Type B pancreatic cell (in vitro differentiated cells): Measurements from ENCODE around the gene CHD3. TPM values are rescaled to one million over a fixed set of nuclear protein-coding genes. Genes with fewer than 3 reads are reported as not detected.
"Not testable (repeated sequence)": the region's sequence is repeated elsewhere in the genome, so short reads cannot be mapped to it uniquely, and the experiment has no call there.

ENCODE experiments used
- DNase-seq: peaks from one replicate; pipeline ENCODE4 v3.0.0; 2021; ENCODE audit warnings: mixed read lengths; ENCODE audit not compliant: unreplicated experiment; ENCODE audit errors: extremely low spot score
- H3K27ac Mint-ChIP-seq: 2 replicates; pipeline ENCODE4 v1.8.0; 2021; ENCODE audit warnings: mild to moderate bottlenecking, mixed read lengths
- H3K27me3 Mint-ChIP-seq: 2 replicates; pipeline ENCODE4 v1.8.0; 2021; ENCODE audit warnings: mixed read lengths
- H3K36me3 Mint-ChIP-seq: 2 replicates; pipeline ENCODE4 v1.8.0; 2021; ENCODE audit warnings: mixed read lengths
- H3K4me1 Mint-ChIP-seq: one replicate; pipeline ENCODE4 v1.8.0; 2021; ENCODE audit warnings: mixed read lengths; ENCODE audit not compliant: unreplicated experiment
- H3K4me3 Mint-ChIP-seq: 2 replicates; pipeline ENCODE4 v1.8.0; 2021; ENCODE audit warnings: mild to moderate bottlenecking, mixed read lengths
- H3K9me3 Mint-ChIP-seq: 2 replicates; pipeline ENCODE4 v1.8.0; 2021; ENCODE audit warnings: mixed read lengths
- total RNA-seq: library from RNA; stranded (reverse); gene quantifications from 2 replicates; pipeline ENCODE4 v1.2.1, GENCODE V29; 2021; ENCODE audit warnings: low replicate concordance
- TF ChIP-seq, protein P1 (sequence below): fragments of 200-600 bp; sonication (generic); conservative IDR thresholded peaks from 2 replicates; pipeline ENCODE4 v1.5.0; 2021; ENCODE audit warnings: antibody characterized with exemption, mild to moderate bottlenecking

CHD3 gene
- total RNA-seq, 1 donor from 2014 or later: 172 TPM

- peaks cover 14% of the 10 kb centered on the region for H3K36me3 Mint-ChIP-seq
- no peaks in the 10 kb centered on the region for H3K9me3 Mint-ChIP-seq
- TF ChIP-seq, protein P1, sequence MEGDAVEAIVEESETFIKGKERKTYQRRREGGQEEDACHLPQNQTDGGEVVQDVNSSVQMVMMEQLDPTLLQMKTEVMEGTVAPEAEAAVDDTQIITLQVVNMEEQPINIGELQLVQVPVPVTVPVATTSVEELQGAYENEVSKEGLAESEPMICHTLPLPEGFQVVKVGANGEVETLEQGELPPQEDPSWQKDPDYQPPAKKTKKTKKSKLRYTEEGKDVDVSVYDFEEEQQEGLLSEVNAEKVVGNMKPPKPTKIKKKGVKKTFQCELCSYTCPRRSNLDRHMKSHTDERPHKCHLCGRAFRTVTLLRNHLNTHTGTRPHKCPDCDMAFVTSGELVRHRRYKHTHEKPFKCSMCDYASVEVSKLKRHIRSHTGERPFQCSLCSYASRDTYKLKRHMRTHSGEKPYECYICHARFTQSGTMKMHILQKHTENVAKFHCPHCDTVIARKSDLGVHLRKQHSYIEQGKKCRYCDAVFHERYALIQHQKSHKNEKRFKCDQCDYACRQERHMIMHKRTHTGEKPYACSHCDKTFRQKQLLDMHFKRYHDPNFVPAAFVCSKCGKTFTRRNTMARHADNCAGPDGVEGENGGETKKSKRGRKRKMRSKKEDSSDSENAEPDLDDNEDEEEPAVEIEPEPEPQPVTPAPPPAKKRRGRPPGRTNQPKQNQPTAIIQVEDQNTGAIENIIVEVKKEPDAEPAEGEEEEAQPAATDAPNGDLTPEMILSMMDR: no peak
- H3K27ac Mint-ChIP-seq: no peak overlapping the region
- H3K27me3 Mint-ChIP-seq: no peaks in the 10 kb centered on the region
- H3K4me1 Mint-ChIP-seq: peaks cover 35% of the 10 kb centered on the region
- no peak overlapping the region for H3K4me3 Mint-ChIP-seq
- DNase-seq: no peak
Measured at GRCh38 chr17:7859028-7859427, 29.6 kb upstream of the CHD3 start.

DNA sequence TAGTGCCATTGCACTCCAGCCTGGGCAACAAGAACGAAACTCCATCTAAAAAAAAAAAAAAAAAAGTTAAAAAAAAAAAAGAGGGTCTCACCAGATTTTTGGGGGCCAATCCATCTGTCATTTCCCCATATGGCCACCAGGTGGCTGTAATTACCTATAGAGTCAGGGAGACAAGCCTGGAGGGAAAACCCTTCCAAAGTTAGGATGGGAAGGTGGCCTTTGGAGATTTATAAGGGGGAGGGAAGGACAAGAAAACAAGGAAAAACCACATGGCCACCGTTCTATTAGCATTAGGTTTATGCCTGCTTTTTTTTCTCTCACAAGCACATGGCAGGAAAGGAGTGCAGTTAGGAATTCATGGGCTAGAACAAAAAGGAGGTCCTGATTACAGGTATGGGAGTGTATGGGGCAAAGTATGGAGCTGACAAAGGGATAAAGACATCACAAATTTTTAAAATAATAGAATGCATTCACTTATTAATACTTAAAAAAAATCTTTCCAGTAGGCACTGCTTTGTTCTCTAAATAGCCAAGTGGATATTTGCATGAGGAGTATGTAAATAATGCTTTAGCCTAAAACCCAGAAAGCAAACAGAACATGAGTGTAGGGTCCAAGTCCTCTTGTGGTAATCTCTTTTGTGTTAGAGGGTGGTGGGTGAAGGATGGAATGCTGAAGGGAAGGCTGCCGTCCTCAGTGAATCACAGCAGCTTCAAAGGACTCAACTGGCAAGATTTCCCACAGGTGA, 25.7 kb upstream of the CHD3 start:
- Mint-ChIP-seq H3K4me1 (peaks cover 28% of the 10 kb centered on the region), H3K27me3 (no peaks in the 10 kb centered on the region), H3K27ac (peak overlapping the region; percentile 54), H3K4me3 (no peak overlapping the region), H3K36me3 (peaks cover 31% of the 10 kb centered on the region), H3K9me3 (no peaks in the 10 kb centered on the region)
- TF ChIP-seq, protein P1: peak; percentile 84
- no peak for DNase-seq

GRCh38 chr17:7864384-7864783, 24.2 kb upstream of the CHD3 start:
- H3K27ac Mint-ChIP-seq, DNase-seq, H3K9me3 Mint-ChIP-seq, H3K27me3 Mint-ChIP-seq, H3K4me3 Mint-ChIP-seq: not testable (repeated sequence)
- Mint-ChIP-seq H3K4me1 (peaks cover 28% of the 10 kb centered on the region), H3K36me3 (peaks cover 33% of the 10 kb centered on the region)

DNA sequence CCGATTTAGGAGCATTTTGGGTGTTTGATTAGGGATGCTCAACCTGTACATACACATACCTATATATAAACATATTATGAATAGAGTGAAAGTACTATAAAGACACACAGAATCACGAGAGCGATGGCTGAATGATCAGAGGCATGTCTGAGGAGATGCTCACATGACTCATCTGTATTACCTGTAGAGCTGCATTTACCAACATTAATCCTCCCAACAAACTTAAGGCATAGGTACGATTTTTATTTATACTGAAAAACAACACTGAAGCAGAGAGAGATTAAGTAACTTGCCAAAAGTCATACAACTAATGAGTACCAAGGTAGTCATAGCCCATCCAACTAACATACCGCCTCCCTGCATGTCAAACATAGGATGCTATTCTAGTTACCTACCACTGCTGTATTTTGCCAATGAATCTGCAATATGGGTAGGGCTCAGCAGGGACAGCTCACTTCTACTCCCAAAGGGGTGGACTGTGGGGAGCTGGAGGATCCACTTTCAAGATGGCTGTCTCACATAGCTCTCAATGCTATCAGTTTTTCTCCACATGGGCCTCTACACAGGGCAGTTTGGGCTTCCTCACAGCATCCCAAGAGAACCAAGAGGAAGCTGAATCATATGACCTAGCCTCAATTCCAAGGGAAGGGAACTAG, 23.5 kb upstream of the CHD3 start:
- H3K4me1 Mint-ChIP-seq: peaks cover 22% of the 10 kb centered on the region
- H3K27me3 Mint-ChIP-seq: no peaks in the 10 kb centered on the region
- H3K27ac Mint-ChIP-seq: no peak overlapping the region
- H3K9me3 Mint-ChIP-seq: no peaks in the 10 kb centered on the region
- H3K4me3 Mint-ChIP-seq: no peak overlapping the region
- TF ChIP-seq, protein P1: no peak
- peaks cover 27% of the 10 kb centered on the region for H3K36me3 Mint-ChIP-seq
- DNase-seq: no peak

- Mint-ChIP-seq H3K4me1 (peaks cover 11% of the 10 kb centered on the region), H3K27me3 (no peaks in the 10 kb centered on the region), H3K4me3 (no peak overlapping the region), H3K36me3 (peaks cover 27% of the 10 kb centered on the region), H3K9me3 (no peaks in the 10 kb centered on the region), H3K27ac (no peak overlapping the region)
- no peak for DNase-seq
- TF ChIP-seq, protein P1: no peak
Measured at GRCh38 chr17:7867881-7868329, 20.7 kb upstream of the CHD3 start.

GRCh38 chr17:7873051-7873450, 15.5 kb upstream of the CHD3 start:
- H3K4me1 Mint-ChIP-seq: no peaks in the 10 kb centered on the region
- H3K27me3 Mint-ChIP-seq: no peaks in the 10 kb centered on the region
- H3K36me3 Mint-ChIP-seq: peaks cover 35% of the 10 kb centered on the region
- TF ChIP-seq, protein P1: no peak
- H3K4me3 Mint-ChIP-seq: no peak overlapping the region
- DNase-seq: no peak
- H3K9me3 Mint-ChIP-seq: no peaks in the 10 kb centered on the region
- no peak overlapping the region for H3K27ac Mint-ChIP-seq
